HCT116 (cell line): Measurements from ENCODE around the gene RARS1. TPM values are rescaled to one million over a fixed set of nuclear protein-coding genes. Genes with fewer than 3 reads are reported as not detected.

Experiments used
- ATAC-seq: fragments of 200-7000 bp; cut with Tn5 transposase; 2 replicates; pipeline ENCODE4 v1.9.1; 2020; ENCODE audit warnings: mild to moderate bottlenecking, moderate library complexity
- BruUV-seq: library from RNA; stranded (reverse); fragments of 400-500 nt; replicated peaks from 2 replicates; lab custom pipeline; 2021; lab: Mats Ljungman, UMichigan
- CTCF ChIA-PET: fragments of 300-600 bp; sonication (Branson Sonifier 250); formaldehyde crosslinking; loops from one replicate; lab custom pipeline; 2021; ENCODE audit warnings: antibody characterized with exemption; lab: Charles Lee
- POLR2A ChIA-PET: fragments of 300-600, 350-600 bp; sonication (Branson Sonifier 250); formaldehyde crosslinking; loops from one replicate; lab custom pipeline; 2021; ENCODE audit warnings: antibody characterized with exemption; lab: Charles Lee
- RAD21 ChIA-PET, 2 experiments: fragments of 300-600 bp; sonication (Branson Sonifier 250); formaldehyde crosslinking; loops; one replicate each; lab custom pipeline; 2023; ENCODE audit warnings: low total read pairs in 2 of 2; ENCODE audit not compliant: uncharacterized antibody in 2 of 2, unreplicated experiment in 2 of 2, low non-redundant PET in 1 of 2; lab: Charles Lee
- DNase-seq: peaks from one replicate; pipeline ENCODE4 v3.0.0-alpha.2; 2010; ENCODE audit warnings: low read depth, low spot score
- H2AFZ ChIP-seq: fragments of 200-600 bp; shearing (Covaris generic), sonication (generic); 2 replicates; pipeline ENCODE4 v1.6.1; 2017; ENCODE audit warnings: low read depth, mixed run types, mixed read lengths, antibody characterized with exemption, low read length; ENCODE audit not compliant: poor library complexity, severe bottlenecking
- H3K27ac ChIP-seq: 2 replicates; pipeline ENCODE4 v1.5.1; 2012; ENCODE audit warnings: low read depth, low read length
- H3K27me3 ChIP-seq: fragments of 200-600 bp; sonication (generic); 2 replicates; pipeline ENCODE4 v1.6.1; 2016; ENCODE audit warnings: mixed run types, low read length, mixed read lengths; ENCODE audit not compliant: insufficient read depth
- H3K36me3 ChIP-seq, 2 experiments: fragments of 200-500 bp in 1 of 2; fragments of 200-600 bp in 1 of 2; sonication (Bioruptor generic) in 1 of 2; sonication (generic) in 1 of 2; 2 replicates each; pipeline versions ENCODE4 v1.5.1 to v1.6.1; 2014 to 2016; ENCODE audit warnings: low read length in 2 of 2, inconsistent platforms in 1 of 2, mixed read lengths in 1 of 2, mixed run types in 1 of 2; ENCODE audit not compliant: insufficient read depth in 2 of 2, control insufficient read depth in 1 of 2
- H3K4me1 ChIP-seq, 2 experiments: fragments of 200-600 bp in 1 of 2; sonication (generic) in 1 of 2; 2 replicates each; pipeline versions ENCODE4 v1.5.1 to v1.6.1; 2012 to 2017; ENCODE audit warnings: low read length in 2 of 2, inconsistent platforms in 1 of 2, mild to moderate bottlenecking in 1 of 2, mixed read lengths in 1 of 2, mixed run types in 1 of 2, moderate library complexity in 1 of 2; ENCODE audit not compliant: insufficient read depth in 2 of 2, control insufficient read depth in 1 of 2
- H3K4me2 ChIP-seq: fragments of 200-600 bp; sonication (generic); 2 replicates; pipeline ENCODE4 v1.6.1; 2017; ENCODE audit warnings: mixed run types, low read length, mixed read lengths
- H3K4me3 ChIP-seq, 2 experiments: fragments of 200-600 bp in 1 of 2; sonication (generic) in 1 of 2; replicated peaks in 1 of 2; 2 replicates each; pipeline ENCODE4 v1.5.1; 2011 to 2016; ENCODE audit warnings: low read length in 2 of 2, control low read depth in 1 of 2, low read depth in 1 of 2, mild to moderate bottlenecking in 1 of 2, mixed read lengths in 1 of 2, mixed run types in 1 of 2
- H3K79me2 ChIP-seq: fragments of 200-600 bp; sonication (generic); 2 replicates; pipeline ENCODE4 v1.6.1; 2017; ENCODE audit warnings: mild to moderate bottlenecking, mixed run types, low read length, moderate library complexity, mixed read lengths; ENCODE audit not compliant: insufficient read depth
- H3K9ac ChIP-seq: fragments of 200-600 bp; sonication (generic); 2 replicates; pipeline ENCODE4 v1.6.1; 2016; ENCODE audit warnings: low read length, mixed read lengths
- H3K9me2 ChIP-seq: fragments of 200-600 bp; sonication (generic), shearing (Covaris generic); 2 replicates; pipeline ENCODE4 v1.6.1; 2017; ENCODE audit warnings: mixed run types, mild to moderate bottlenecking, moderate library complexity; ENCODE audit not compliant: insufficient read depth
- H3K9me3 ChIP-seq, 2 experiments: fragments of 200-500 bp in 1 of 2; fragments of 200-600 bp in 1 of 2; sonication (Bioruptor generic) in 1 of 2; sonication (generic) in 1 of 2; 2 replicates each; pipeline ENCODE4 v1.6.1; 2014 to 2017; ENCODE audit warnings: low read length in 2 of 2, mixed read lengths in 2 of 2, inconsistent platforms in 1 of 2, low read depth in 1 of 2, mild to moderate bottlenecking in 1 of 2, mixed run types in 1 of 2, moderate library complexity in 1 of 2; ENCODE audit not compliant: control insufficient read depth in 1 of 2, insufficient read depth in 1 of 2
- H4K20me1 ChIP-seq: fragments of 200-600 bp; sonication (generic), shearing (Covaris generic); 2 replicates; pipeline ENCODE4 v1.6.1; 2017; ENCODE audit warnings: mixed run types, mild to moderate bottlenecking, moderate library complexity; ENCODE audit not compliant: insufficient read depth
- CBX3 ChIP-seq: IDR thresholded peaks from 2 replicates; pipeline ENCODE4 v1.6.1; 2012; ENCODE audit warnings: low read depth
- CEBPB ChIP-seq: IDR thresholded peaks from 2 replicates; pipeline ENCODE4 v1.6.1; 2012; ENCODE audit warnings: low read depth
- CTCF ChIP-seq, 3 experiments: fragments of 200-600 bp in 1 of 3; sonication (generic) in 1 of 3; IDR thresholded peaks in 2 of 3; conservative IDR thresholded peaks in 1 of 3; 2 replicates each; pipeline ENCODE4 v1.5.1; 2012 to 2017; ENCODE audit warnings: low read depth in 2 of 3, low read length in 2 of 3, antibody characterized with exemption in 1 of 3, borderline replicate concordance in 1 of 3, control low read depth in 1 of 3, mild to moderate bottlenecking in 1 of 3, mixed read lengths in 1 of 3, mixed run types in 1 of 3, moderate library complexity in 1 of 3; ENCODE audit not compliant: insufficient read depth in 1 of 3
- EGR1 ChIP-seq: IDR thresholded peaks from 2 replicates; pipeline ENCODE4 v1.6.1; 2012; ENCODE audit warnings: low read depth
- EZH2 ChIP-seq: fragments of 200-600 bp; sonication (generic); IDR thresholded peaks from 2 replicates; pipeline ENCODE4 v1.6.1; 2017; ENCODE audit warnings: antibody characterized with exemption, mixed run types
- EZH2phosphoT487 ChIP-seq: fragments of 200-600 bp; IDR thresholded peaks from 2 replicates; pipeline ENCODE4 v1.6.1; 2018; ENCODE audit warnings: antibody characterized with exemption, borderline replicate concordance
- JUND ChIP-seq: IDR thresholded peaks from 2 replicates; pipeline ENCODE4 v1.6.1; 2012
- POLR2A ChIP-seq: IDR thresholded peaks from 2 replicates; pipeline ENCODE4 v1.7.0; 2011; ENCODE audit warnings: borderline replicate concordance; ENCODE audit not compliant: insufficient read depth, insufficient read length; ENCODE audit errors: extremely low read depth
- POLR2AphosphoS5 ChIP-seq: IDR thresholded peaks from 2 replicates; pipeline ENCODE4 v1.6.1; 2011; ENCODE audit warnings: mild to moderate bottlenecking, low read depth, low read length, moderate library complexity
- RAD21 ChIP-seq: IDR thresholded peaks from 2 replicates; pipeline ENCODE4 v1.6.1; 2012; ENCODE audit warnings: low read depth, mild to moderate bottlenecking
- SP1 ChIP-seq: IDR thresholded peaks from 2 replicates; pipeline ENCODE4 v1.6.1; 2012; ENCODE audit warnings: low read depth
- SRF ChIP-seq: IDR thresholded peaks from 2 replicates; pipeline ENCODE4 v1.6.1; 2012; ENCODE audit warnings: low read depth
- TCF7L2 ChIP-seq: IDR thresholded peaks from 2 replicates; pipeline ENCODE4 v1.7.0; 2011; ENCODE audit warnings: borderline replicate concordance, inconsistent platforms; ENCODE audit not compliant: insufficient read depth, insufficient read length; ENCODE audit errors: extremely low read depth
- YY1 ChIP-seq: IDR thresholded peaks from 2 replicates; pipeline ENCODE4 v1.6.1; 2011; ENCODE audit warnings: low read length, low read depth, moderate library complexity, mild to moderate bottlenecking; ENCODE audit not compliant: insufficient replicate concordance; ENCODE audit errors: extremely low read depth
- ZFX ChIP-seq: fragments of 450-650 bp; IDR thresholded peaks from 2 replicates; pipeline ENCODE4 v1.6.1; 2017
- ZNF274 ChIP-seq: fragments of 200-500 bp; sonication (Bioruptor generic); IDR thresholded peaks from 2 replicates; pipeline ENCODE4 v1.6.1; 2014; ENCODE audit warnings: mild to moderate bottlenecking, low read depth, low read length, inconsistent platforms
- intact Hi-C: fragments of 100-400 bp; cut with micrococcal nuclease; formaldehyde crosslinking; loops from 2 replicates; pipeline ENCODE4 v1.10.0; 2022
- total RNA-seq: library from RNA; stranded (reverse); gene quantifications from one replicate; pipeline ENCODE4 v1.2.1, GENCODE V29; 2021; ENCODE audit not compliant: unreplicated experiment
- TF ChIP-seq, protein P1 (sequence below): IDR thresholded peaks from 2 replicates; pipeline ENCODE4 v1.6.1; 2011; ENCODE audit warnings: mild to moderate bottlenecking, low read length, moderate library complexity; ENCODE audit not compliant: insufficient replicate concordance; ENCODE audit errors: extremely low read depth
- TF ChIP-seq, protein P2 (sequence below): IDR thresholded peaks from 2 replicates; pipeline ENCODE4 v1.6.1; 2012

The RARS1 gene
- total RNA-seq, 1 experiment from 2014 or later: 122 TPM

DNA sequence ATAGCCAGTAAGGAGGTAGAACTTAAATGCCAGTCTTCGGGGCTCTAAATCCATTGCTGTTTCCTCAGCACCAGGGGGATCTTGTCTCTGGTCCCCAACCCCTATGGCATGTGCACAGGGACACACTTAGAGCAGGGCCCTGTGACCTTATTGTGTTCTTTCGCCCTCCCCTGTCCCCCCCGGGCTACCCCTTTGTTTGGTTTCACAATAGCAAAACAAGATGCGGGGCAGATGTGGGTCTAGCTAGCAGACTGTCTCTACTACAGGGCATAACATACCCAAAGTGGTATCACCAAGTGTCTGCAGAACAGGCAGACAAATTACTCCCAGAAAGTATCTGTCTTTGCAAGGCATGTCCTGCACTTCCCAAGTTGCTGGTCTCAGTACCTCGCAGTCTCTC lies 44.9 kb downstream of the RARS1 start (continued):
- TF ChIP-seq, protein P1, sequence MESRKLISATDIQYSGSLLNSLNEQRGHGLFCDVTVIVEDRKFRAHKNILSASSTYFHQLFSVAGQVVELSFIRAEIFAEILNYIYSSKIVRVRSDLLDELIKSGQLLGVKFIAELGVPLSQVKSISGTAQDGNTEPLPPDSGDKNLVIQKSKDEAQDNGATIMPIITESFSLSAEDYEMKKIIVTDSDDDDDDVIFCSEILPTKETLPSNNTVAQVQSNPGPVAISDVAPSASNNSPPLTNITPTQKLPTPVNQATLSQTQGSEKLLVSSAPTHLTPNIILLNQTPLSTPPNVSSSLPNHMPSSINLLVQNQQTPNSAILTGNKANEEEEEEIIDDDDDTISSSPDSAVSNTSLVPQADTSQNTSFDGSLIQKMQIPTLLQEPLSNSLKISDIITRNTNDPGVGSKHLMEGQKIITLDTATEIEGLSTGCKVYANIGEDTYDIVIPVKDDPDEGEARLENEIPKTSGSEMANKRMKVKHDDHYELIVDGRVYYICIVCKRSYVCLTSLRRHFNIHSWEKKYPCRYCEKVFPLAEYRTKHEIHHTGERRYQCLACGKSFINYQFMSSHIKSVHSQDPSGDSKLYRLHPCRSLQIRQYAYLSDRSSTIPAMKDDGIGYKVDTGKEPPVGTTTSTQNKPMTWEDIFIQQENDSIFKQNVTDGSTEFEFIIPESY: no peak
- TF ChIP-seq SP1 (no peak), YY1 (no peak), CEBPB (no peak), ZFX (no peak)
- TF ChIP-seq, protein P2, sequence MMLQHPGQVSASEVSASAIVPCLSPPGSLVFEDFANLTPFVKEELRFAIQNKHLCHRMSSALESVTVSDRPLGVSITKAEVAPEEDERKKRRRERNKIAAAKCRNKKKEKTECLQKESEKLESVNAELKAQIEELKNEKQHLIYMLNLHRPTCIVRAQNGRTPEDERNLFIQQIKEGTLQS: no peak

GRCh38 chr5:168531987-168532864 lies 46.0 kb downstream of the RARS1 start:
- ChIA-PET RAD21 (interaction anchor here in 1 of 2 experiments (0.5 kb wide), 1 partner anchor 40 kb away, joined by 3 read pairs; no protein-coding TSS in a partner anchor), CTCF (no interaction called here), POLR2A (no interaction called here)
- Histone ChIP-seq H3K4me1 (no peaks in the 10 kb centered on the region), H3K4me3 (no peak overlapping the region), H3K9ac (no peak overlapping the region), H3K27ac (no peak overlapping the region), H4K20me1 (no peaks in the 10 kb centered on the region), H3K79me2 (no peaks in the 10 kb centered on the region), H3K9me2 (no peaks in the 10 kb centered on the region), H3K27me3 (no peaks in the 10 kb centered on the region), H3K36me3 (no peaks in the 10 kb centered on the region), H2AFZ (no peak overlapping the region), H3K9me3 (no peaks in the 10 kb centered on the region), H3K4me2 (no peak overlapping the region)
- no peak for DNase-seq
- ATAC-seq: no peak
- intact Hi-C loops: no loop called here
- BruUV-seq: no TSS peak
- no peak for TF ChIP-seq EZH2phosphoT487
- TF ChIP-seq JUND: no peak
- TF ChIP-seq CBX3: no peak
- no peak for TF ChIP-seq POLR2A
- no peak for TF ChIP-seq POLR2AphosphoS5
- no peak for TF ChIP-seq SP1
- TF ChIP-seq SRF: no peak
- no peak for TF ChIP-seq CTCF (IDR thresholded peaks at IDR 0.05 in 2 of 3, conservative IDR thresholded peaks at IDR 0.05 in 1 of 3; ENCODE audit: borderline replicate concordance in 1 of 3, insufficient read depth in 1 of 3, low read depth in 2 of 3, low read length in 2 of 3)
- TF ChIP-seq EGR1: no peak
- no peak for TF ChIP-seq CEBPB
- no peak for TF ChIP-seq ZFX
- no peak for TF ChIP-seq YY1
- no peak for TF ChIP-seq TCF7L2
- no peak for TF ChIP-seq RAD21
- TF ChIP-seq EZH2: no peak
- TF ChIP-seq ZNF274: no peak
- TF ChIP-seq, protein P1: no peak
